IMR-90 (cell line): ENCODE measurements around the gene ANKLE2. TPM values are rescaled to one million over a fixed set of nuclear protein-coding genes. Genes with fewer than 3 reads are reported as not detected.

Source experiments
- ATAC-seq: fragments of 200-7000 bp; cut with Tn5 transposase; 2 replicates; pipeline ENCODE4 v1.9.1; 2020; ENCODE audit warnings: low read depth, mild to moderate bottlenecking, moderate library complexity
- BruUV-seq: library from RNA; stranded (reverse); fragments of 400-500 nt; replicated peaks from 2 replicates; lab custom pipeline; 2021; lab: Mats Ljungman, UMichigan
- CTCF ChIA-PET: fragments of 300-600 bp; formaldehyde crosslinking; extraction: SDS; loops from one replicate; lab custom pipeline; 2021; ENCODE audit warnings: antibody characterized with exemption; lab: Yijun Ruan, JAX
- POLR2A ChIA-PET: fragments of 300-600 bp; sonication (Branson Sonifier 250); formaldehyde crosslinking; loops from one replicate; lab custom pipeline; 2022; ENCODE audit warnings: antibody characterized with exemption; ENCODE audit not compliant: unreplicated experiment; lab: Charles Lee
- DNase-seq: peaks from one replicate; pipeline ENCODE4 v3.0.0; 2013
- H2AFZ ChIP-seq: replicated peaks from 2 replicates; pipeline ENCODE3; 2013; ENCODE audit warnings: low read length, mild to moderate bottlenecking; ENCODE audit not compliant: poor library complexity
- H2AK5ac ChIP-seq: 2 replicates; pipeline ENCODE4 v1.6.1; 2013; ENCODE audit warnings: low read depth, low read length, inconsistent platforms
- H2AK9ac ChIP-seq: replicated peaks from 2 replicates; pipeline ENCODE3; 2013; ENCODE audit warnings: mild to moderate bottlenecking, low read depth, low read length, moderate library complexity; ENCODE audit not compliant: poor library complexity
- H2BK120ac ChIP-seq: 2 replicates; pipeline ENCODE4 v1.6.1; 2013; ENCODE audit warnings: low read depth, low read length, inconsistent platforms
- H2BK15ac ChIP-seq: 3 replicates; pipeline ENCODE4 v1.6.1; 2013; ENCODE audit warnings: low read depth, low read length, inconsistent platforms
- H2BK20ac ChIP-seq: 2 replicates; pipeline ENCODE4 v1.6.1; 2013; ENCODE audit warnings: low read depth, mild to moderate bottlenecking, inconsistent platforms, low read length, moderate library complexity
- H2BK5ac ChIP-seq: 2 replicates; pipeline ENCODE4 v1.6.1; 2013; ENCODE audit warnings: mild to moderate bottlenecking, low read depth, low read length, inconsistent platforms; ENCODE audit not compliant: poor library complexity, severe bottlenecking
- H3K14ac ChIP-seq: replicated peaks from 2 replicates; pipeline ENCODE4 v1.6.1; 2013; ENCODE audit warnings: low read depth, low read length, inconsistent platforms
- H3K18ac ChIP-seq: 2 replicates; pipeline ENCODE4 v1.6.1; 2013; ENCODE audit warnings: low read depth, low read length, control low read depth
- H3K23ac ChIP-seq: 2 replicates; pipeline ENCODE4 v1.6.1; 2013; ENCODE audit warnings: low read depth, low read length, inconsistent platforms
- H3K27ac ChIP-seq: 2 replicates; pipeline ENCODE4 v1.5.1; 2013; ENCODE audit warnings: mild to moderate bottlenecking, control low read depth, low read length; ENCODE audit not compliant: insufficient read depth
- H3K27me3 ChIP-seq: 2 replicates; pipeline ENCODE4 v1.6.1; 2013; ENCODE audit warnings: low read length; ENCODE audit not compliant: control insufficient read depth, insufficient read depth
- H3K36me3 ChIP-seq: 2 replicates; pipeline ENCODE4 v1.6.1; 2013; ENCODE audit warnings: low read length, mixed read lengths; ENCODE audit not compliant: control insufficient read depth, insufficient read depth
- H3K4ac ChIP-seq: 2 replicates; pipeline ENCODE4 v1.6.1; 2013; ENCODE audit warnings: low read depth, low read length, inconsistent platforms
- H3K4me1 ChIP-seq: 2 replicates; pipeline ENCODE4 v1.6.1; 2013; ENCODE audit warnings: low read length, mixed read lengths; ENCODE audit not compliant: control insufficient read depth, insufficient read depth
- H3K4me2 ChIP-seq: 2 replicates; pipeline ENCODE4 v1.6.1; 2013; ENCODE audit warnings: low read depth, mild to moderate bottlenecking, control low read depth, low read length, moderate library complexity
- H3K4me3 ChIP-seq: 2 replicates; pipeline ENCODE4 v1.5.1; 2013; ENCODE audit warnings: low read depth, mild to moderate bottlenecking, control low read depth, low read length, moderate library complexity; ENCODE audit not compliant: insufficient read depth
- H3K56ac ChIP-seq: 2 replicates; pipeline ENCODE4 v1.6.1; 2013; ENCODE audit warnings: low read length, inconsistent platforms; ENCODE audit not compliant: insufficient read depth; ENCODE audit errors: extremely low read depth
- H3K79me1 ChIP-seq, 2 experiments: 2 replicates each; pipeline ENCODE4 v1.6.1; 2013; ENCODE audit warnings: low read length in 2 of 2, inconsistent platforms in 1 of 2, low read depth in 1 of 2
- H3K9ac ChIP-seq: 2 replicates; pipeline ENCODE4 v1.6.1; 2013; ENCODE audit warnings: low read depth, low read length, control low read depth
- H3K9me1 ChIP-seq: 2 replicates; pipeline ENCODE4 v1.6.1; 2013; ENCODE audit warnings: low read length, inconsistent platforms; ENCODE audit not compliant: insufficient read depth
- H3K9me3 ChIP-seq: 2 replicates; pipeline ENCODE4 v1.6.1; 2013; ENCODE audit warnings: low read length; ENCODE audit not compliant: control insufficient read depth, insufficient read depth
- H4K20me1 ChIP-seq: 2 replicates; pipeline ENCODE4 v1.6.1; 2013; ENCODE audit warnings: low read length, inconsistent platforms; ENCODE audit not compliant: insufficient read depth
- H4K5ac ChIP-seq: 2 replicates; pipeline ENCODE4 v1.6.1; 2013; ENCODE audit warnings: mild to moderate bottlenecking, low read depth, low read length, control low read depth
- H4K8ac ChIP-seq, 2 experiments: 2 replicates each; pipeline ENCODE4 v1.6.1; 2013; ENCODE audit warnings: low read depth in 2 of 2, low read length in 2 of 2, control low read depth in 1 of 2, inconsistent platforms in 1 of 2
- H4K91ac ChIP-seq: 2 replicates; pipeline ENCODE4 v1.6.1; 2013; ENCODE audit warnings: low read depth, low read length, inconsistent platforms; ENCODE audit not compliant: insufficient read depth
- ELK1 ChIP-seq: fragments of 150-350 bp; IDR thresholded peaks from 2 replicates; pipeline ENCODE4 v1.6.1; 2016; ENCODE audit warnings: low read depth, mild to moderate bottlenecking, low read length, moderate library complexity, borderline replicate concordance
- SMC3 ChIP-seq: fragments of 150-350 bp; IDR thresholded peaks from 2 replicates; pipeline ENCODE4 v1.6.1; 2016; ENCODE audit warnings: low read depth, mild to moderate bottlenecking, antibody characterized with exemption, low read length, moderate library complexity
- USF2 ChIP-seq: fragments of 150-350 bp; IDR thresholded peaks from 2 replicates; pipeline ENCODE4 v1.6.1; 2017; ENCODE audit warnings: mild to moderate bottlenecking, antibody characterized with exemption, low read length, low read depth
- WGBS, 2 experiments: methylation state at CpG; one replicate each; pipeline versions ENCODE4 v1.1.5 to v1.1.7; 2013; ENCODE audit warnings: missing lambda C conversion rate in 2 of 2; ENCODE audit not compliant: insufficient read length in 1 of 2; ENCODE audit errors: extremely low coverage in 2 of 2; 5-methylcytosine and 5-hydroxymethylcytosine counted together
- dilution Hi-C: fragments of 300-500 bp; cut with HindIII; formaldehyde crosslinking; loops from one replicate; pipeline ENCODE4 v1.14.3; 2018; ENCODE audit warnings: low sequenced_read_pairs; ENCODE audit not compliant: unreplicated experiment
- in situ Hi-C: fragments of 300-500 bp; cut with MboI; formaldehyde crosslinking; loops from 3 replicates; pipeline ENCODE4 v1.14.3; 2019; ENCODE audit warnings: low sequenced_read_pairs, inconsistent platforms, mixed read lengths
- intact Hi-C: fragments of 100-400 bp; cut with micrococcal nuclease; formaldehyde crosslinking; loops from 2 replicates; pipeline ENCODE4 v1.10.0; 2022
- polyA plus RNA-seq, 3 experiments: library from polyadenylated mRNA; depleted of rRNA; stranded (reverse); fragments of >200 nt; gene quantifications; 2 replicates each; pipeline ENCODE4 v1.2.3, GENCODE V29; 2012; ENCODE audit warnings: low replicate concordance in 1 of 3
- total RNA-seq: library from RNA; depleted of rRNA; stranded (reverse); fragments of >200 nt; gene quantifications from 2 replicates; pipeline ENCODE4 v1.2.3, GENCODE V29; 2012

Gene ANKLE2
- total and polyA plus RNA-seq, 2 of the 4 experiments (the other 2 are of a cell fraction): 63.4 to 82.4 TPM

- Histone ChIP-seq H3K23ac (no peak overlapping the region), H3K27me3 (no peaks in the 10 kb centered on the region), H3K4me2 (no peak overlapping the region), H2BK120ac (no peak overlapping the region), H4K20me1 (peaks cover 3% of the 10 kb centered on the region; the same call in 1 of the 2 replicates), H3K27ac (no peak overlapping the region), H3K56ac (no peak overlapping the region), H3K18ac (no peak overlapping the region), H2AK9ac (no peak overlapping the region), H3K4me3 (no peak overlapping the region), H3K79me1 (peaks cover 13 to 16% of the 10 kb centered on the region in 2 experiments), H3K36me3 (peaks cover 5% of the 10 kb centered on the region), H2BK20ac (no peak overlapping the region), H4K91ac (no peak overlapping the region), H4K5ac (no peak overlapping the region), H3K4ac (no peak overlapping the region), H3K14ac (no peak overlapping the region), H3K9me3 (no peaks in the 10 kb centered on the region), H3K9ac (no peak overlapping the region), H2AFZ (no peak overlapping the region), H3K4me1 (peaks cover 3% of the 10 kb centered on the region; the same call in 1 of the 2 replicates), H2BK15ac (no peak overlapping the region), H2BK5ac (no peak overlapping the region), H4K8ac (no peak overlapping the region), H3K9me1 (no peaks in the 10 kb centered on the region; the same call in 1 of the 2 replicates), H2AK5ac (no peak overlapping the region)
- ATAC-seq (no peak), DNase-seq (no peak)
- dilution Hi-C loops: no loop called here
- in situ Hi-C loops: no loop called here
- POLR2A ChIA-PET: no interaction called here
- CTCF ChIA-PET: interaction anchor here (0.5 kb wide), 1 partner anchor 15 kb away, joined by 3 read pairs; no protein-coding TSS in a partner anchor
- intact Hi-C loops: no loop called here
- BruUV-seq: no TSS peak
- 80% methylated on average over 1 of the region's 9 CpGs; no CpG with 5 or more reads in 1 of the 2 experiments for WGBS, 2 experiments
- TF ChIP-seq ELK1 (no peak), USF2 (no peak), SMC3 (no peak)
These were observed 71.5 kb downstream of the ANKLE2 start for GRCh38 chr12:132690112-132690511.
